Eye (tissue), 1 donor: ENCODE results near the gene ANO10.
A peak's percentile ranks its signal among the peaks of the same experiment; 100 is the strongest.
"Not testable (repeated sequence)": the region's sequence is repeated elsewhere in the genome, so short reads cannot be mapped to it uniquely, and the experiment has no call there.

ENCODE experiments used
- DNase-seq: peaks from one replicate; pipeline ENCODE4 v3.0.0-alpha.2; 2015

Gene ANO10

GRCh38 chr3:43573576-43573975 lies 48.2 kb downstream of the ANO10 start:
- no peak for DNase-seq

GRCh38 chr3:43565661-43566341 lies 56.0 kb downstream of the ANO10 start:
- not testable (repeated sequence) for DNase-seq

- no peak for DNase-seq
These were observed 61.9 kb downstream of the ANO10 start for GRCh38 chr3:43559961-43560360.

- no peak for DNase-seq
These were observed 63.6 kb downstream of the ANO10 start for GRCh38 chr3:43558171-43558570.

- DNase-seq, result no peak
These were observed 72.1 kb downstream of the ANO10 start for GRCh38 chr3:43549626-43550290.

GRCh38 chr3:43544277-43544676 lies 77.5 kb downstream of the ANO10 start:
- DNase-seq, result peak; percentile 82

- DNase-seq, result no peak
These were observed 79.3 kb downstream of the ANO10 start for GRCh38 chr3:43542328-43543043.

- DNase-seq, result no peak
These were observed 81.2 kb downstream of the ANO10 start for GRCh38 chr3:43540624-43541023.

- DNase-seq, result peak; percentile 7
These were observed 82.5 kb downstream of the ANO10 start for GRCh38 chr3:43539321-43539720.

GRCh38 chr3:43537225-43537624 lies 84.6 kb downstream of the ANO10 start:
- peak; percentile 78 for DNase-seq

- DNase-seq, result no peak
These were observed 87.1 kb downstream of the ANO10 start for GRCh38 chr3:43534675-43535074.

GRCh38 chr3:43533009-43533408 lies 88.8 kb downstream of the ANO10 start:
- no peak for DNase-seq

- no peak for DNase-seq
These were observed 90.0 kb downstream of the ANO10 start for GRCh38 chr3:43531835-43532234.

- DNase-seq, result no peak
These were observed 93.2 kb downstream of the ANO10 start for GRCh38 chr3:43528498-43529099.

GRCh38 chr3:43526956-43527355 lies 94.9 kb downstream of the ANO10 start:
- DNase-seq, result no peak

GRCh38 chr3:43525941-43526607 lies 95.7 kb downstream of the ANO10 start:
- no peak for DNase-seq

GRCh38 chr3:43525386-43525785 lies 96.4 kb downstream of the ANO10 start:
- no peak for DNase-seq

- no peak for DNase-seq
These were observed 98.3 kb downstream of the ANO10 start for GRCh38 chr3:43523454-43524053.

GRCh38 chr3:43522727-43523362 lies 99.0 kb downstream of the ANO10 start:
- no peak for DNase-seq

- DNase-seq, result no peak
These were observed 99.9 kb downstream of the ANO10 start for GRCh38 chr3:43521941-43522340.

- DNase-seq, result not testable (repeated sequence)
These were observed 103.3 kb downstream of the ANO10 start for GRCh38 chr3:43518515-43518914.
